PC-9 (cell line): ENCODE measurements around the gene H19.

Experiments
- EZH2 ChIP-seq: fragments of 200-600 bp; sonication (generic); IDR thresholded peaks from 2 replicates; pipeline ENCODE4 v1.8.0; 2017; ENCODE audit warnings: antibody characterized with exemption, low read depth
- TF ChIP-seq, protein P1 (sequence below): fragments of 200-600 bp; sonication (generic); conservative IDR thresholded peaks from 2 replicates; pipeline ENCODE4 v1.6.1; 2017; ENCODE audit warnings: mixed run types, antibody characterized with exemption, mild to moderate bottlenecking, moderate library complexity

GRCh38 chr11:1949922-1950321 lies 47.7 kb downstream of the H19 start:
- TF ChIP-seq, protein P1, sequence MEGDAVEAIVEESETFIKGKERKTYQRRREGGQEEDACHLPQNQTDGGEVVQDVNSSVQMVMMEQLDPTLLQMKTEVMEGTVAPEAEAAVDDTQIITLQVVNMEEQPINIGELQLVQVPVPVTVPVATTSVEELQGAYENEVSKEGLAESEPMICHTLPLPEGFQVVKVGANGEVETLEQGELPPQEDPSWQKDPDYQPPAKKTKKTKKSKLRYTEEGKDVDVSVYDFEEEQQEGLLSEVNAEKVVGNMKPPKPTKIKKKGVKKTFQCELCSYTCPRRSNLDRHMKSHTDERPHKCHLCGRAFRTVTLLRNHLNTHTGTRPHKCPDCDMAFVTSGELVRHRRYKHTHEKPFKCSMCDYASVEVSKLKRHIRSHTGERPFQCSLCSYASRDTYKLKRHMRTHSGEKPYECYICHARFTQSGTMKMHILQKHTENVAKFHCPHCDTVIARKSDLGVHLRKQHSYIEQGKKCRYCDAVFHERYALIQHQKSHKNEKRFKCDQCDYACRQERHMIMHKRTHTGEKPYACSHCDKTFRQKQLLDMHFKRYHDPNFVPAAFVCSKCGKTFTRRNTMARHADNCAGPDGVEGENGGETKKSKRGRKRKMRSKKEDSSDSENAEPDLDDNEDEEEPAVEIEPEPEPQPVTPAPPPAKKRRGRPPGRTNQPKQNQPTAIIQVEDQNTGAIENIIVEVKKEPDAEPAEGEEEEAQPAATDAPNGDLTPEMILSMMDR, result no peak
- no peak for TF ChIP-seq EZH2
